MG63 (cell line): ENCODE results near the gene PIK3R4. TPM values are rescaled to one million over a fixed set of nuclear protein-coding genes. Genes with fewer than 3 reads are reported as not detected.

Source experiments
- DNase-seq: peaks from one replicate; pipeline ENCODE4 v3.0.0-alpha.2; 2020
- H3K27me3 ChIP-seq: fragments of 250-450 bp; sonication (Bioruptor Pico); 2 replicates; pipeline ENCODE4 v1.5.1; 2020; ENCODE audit warnings: mild to moderate bottlenecking, moderate library complexity
- H3K36me3 ChIP-seq: fragments of 250-450 bp; sonication (Bioruptor Pico); 2 replicates; pipeline ENCODE4 v1.5.1; 2020; ENCODE audit warnings: mild to moderate bottlenecking, moderate library complexity
- H3K4me3 ChIP-seq: fragments of 250-450 bp; sonication (Bioruptor Pico); 2 replicates; pipeline ENCODE4 v1.5.1; 2020; ENCODE audit warnings: mild to moderate bottlenecking, moderate library complexity
- H3K9me3 ChIP-seq: fragments of 250-450 bp; sonication (Bioruptor Pico); 2 replicates; pipeline ENCODE4 v1.5.1; 2020; ENCODE audit warnings: mild to moderate bottlenecking, moderate library complexity
- total RNA-seq: library from RNA; depleted of rRNA; stranded (reverse); fragments of >200 nt; shearing (Covaris generic); gene quantifications from 2 replicates; pipeline ENCODE4 v1.2.3, GENCODE V29; 2014; ENCODE audit warnings: low replicate concordance

PIK3R4 gene
- total RNA-seq, 1 experiment from 2014 or later: 7.3 TPM

DNA sequence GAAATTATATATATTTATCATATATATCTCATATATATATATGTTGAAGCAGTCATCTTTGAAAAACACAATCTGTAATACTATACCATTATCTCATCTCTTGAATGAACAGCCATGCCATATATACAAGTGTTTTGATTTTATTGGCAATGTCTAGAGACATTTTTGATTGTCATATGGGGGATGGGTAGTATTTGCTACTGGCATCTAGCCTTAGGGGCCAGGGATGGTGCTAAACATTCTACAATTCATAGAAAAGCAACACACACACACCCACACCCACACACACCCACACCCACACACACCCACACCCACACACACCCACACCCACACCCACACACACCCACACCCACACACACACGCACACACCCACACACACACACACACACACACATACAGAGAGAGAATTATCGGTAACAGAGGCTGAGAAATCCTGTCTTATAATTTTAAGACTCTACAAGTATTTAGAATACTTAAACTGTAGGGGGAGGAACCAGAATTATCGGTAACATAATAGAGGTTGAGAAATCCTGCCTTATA lies 11.1 kb upstream of the PIK3R4 start:
- no peaks in the 10 kb centered on the region for H3K27me3 ChIP-seq
- H3K4me3 ChIP-seq: no peak overlapping the region
- DNase-seq: no peak
- H3K9me3 ChIP-seq: no peaks in the 10 kb centered on the region
- H3K36me3 ChIP-seq: no peaks in the 10 kb centered on the region

DNA sequence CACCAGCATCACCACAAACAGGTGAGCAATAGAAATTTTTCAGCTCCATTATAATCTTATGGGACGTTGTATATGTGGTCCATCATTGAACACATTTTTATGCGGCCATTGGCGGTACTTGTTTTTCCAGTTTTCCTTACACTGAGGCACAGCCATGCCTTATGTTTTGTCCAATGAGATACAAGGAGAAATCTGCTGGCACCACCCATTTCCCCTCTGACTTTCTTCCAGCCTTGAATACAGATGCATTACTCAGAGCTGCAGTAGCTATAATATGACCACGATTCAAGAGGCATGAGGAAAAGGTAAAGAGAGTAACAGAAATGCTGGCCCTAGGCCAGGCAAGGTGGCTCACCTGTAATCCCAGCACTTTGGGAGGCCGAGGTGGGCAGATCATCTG lies 9.0 kb upstream of the PIK3R4 start:
- no peak for DNase-seq
- H3K27me3 ChIP-seq: no peaks in the 10 kb centered on the region
- no peak overlapping the region for H3K4me3 ChIP-seq
- H3K36me3 ChIP-seq: no peaks in the 10 kb centered on the region
- H3K9me3 ChIP-seq: no peaks in the 10 kb centered on the region

DNA sequence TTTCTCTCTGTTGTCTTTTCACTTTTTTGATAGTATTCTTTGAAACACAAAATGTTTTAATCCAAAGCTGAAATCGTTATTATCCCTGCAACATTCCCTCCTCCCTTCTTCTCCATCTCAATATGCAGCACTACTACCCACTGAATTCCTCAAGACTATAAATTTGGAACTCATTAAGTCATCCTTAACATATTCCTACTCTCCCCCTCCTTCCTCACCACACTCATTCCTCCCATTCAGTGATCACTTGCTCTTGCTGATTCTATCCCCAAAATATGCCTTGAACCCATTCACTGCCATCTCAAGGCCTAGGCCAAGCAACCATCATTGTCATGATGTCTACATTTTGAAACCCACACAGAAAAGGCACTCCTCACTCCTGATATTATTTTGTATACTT lies 2.4 kb upstream of the PIK3R4 start:
- Histone ChIP-seq H3K27me3 (no peaks in the 10 kb centered on the region), H3K36me3 (peaks cover 10% of the 10 kb centered on the region), H3K9me3 (no peaks in the 10 kb centered on the region), H3K4me3 (no peak overlapping the region)
- DNase-seq: no peak

DNA sequence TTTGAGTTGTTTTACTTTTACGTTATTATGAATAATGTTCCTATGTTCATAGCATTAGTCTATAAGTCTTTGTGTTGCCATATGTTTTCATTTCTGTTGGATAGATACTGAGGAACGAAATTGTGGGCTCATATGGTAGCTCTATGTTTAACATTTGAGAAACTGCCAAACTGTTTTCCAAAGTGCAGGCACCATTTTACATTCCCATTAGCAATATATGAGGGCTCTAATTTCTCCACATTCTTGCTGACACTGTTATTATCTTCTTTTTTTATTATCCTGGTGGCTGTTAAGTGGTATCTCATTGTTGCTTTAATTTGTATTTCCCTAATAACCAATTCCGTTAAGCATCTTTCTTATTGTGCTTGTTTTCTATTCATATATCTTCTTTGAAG lies 1.8 kb upstream of the PIK3R4 start:
- Histone ChIP-seq H3K9me3 (no peaks in the 10 kb centered on the region), H3K4me3 (peak overlapping the region; percentile 72), H3K27me3 (no peaks in the 10 kb centered on the region), H3K36me3 (peaks cover 14% of the 10 kb centered on the region)
- no peak for DNase-seq

DNA sequence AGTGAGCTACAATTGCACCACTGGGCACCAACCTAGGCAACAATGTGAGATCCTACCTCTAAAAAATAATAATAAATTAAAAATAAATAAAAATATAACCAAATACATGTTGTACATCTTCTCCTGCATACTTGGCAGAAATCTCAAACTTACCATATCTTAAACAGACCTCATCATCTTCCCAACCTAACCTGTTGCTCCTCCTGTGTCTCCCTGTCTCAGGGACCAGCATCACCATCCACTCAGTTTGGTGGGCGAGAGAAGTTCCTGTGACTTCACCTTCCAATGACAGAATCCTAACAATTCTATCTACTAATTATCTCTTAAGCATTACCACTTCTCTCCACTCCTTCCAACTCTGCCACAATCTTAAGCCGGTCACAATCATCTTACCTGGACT lies 3.3 kb downstream of the PIK3R4 start:
- Histone ChIP-seq H3K27me3 (no peaks in the 10 kb centered on the region), H3K4me3 (no peak overlapping the region), H3K36me3 (peaks cover 57% of the 10 kb centered on the region), H3K9me3 (no peaks in the 10 kb centered on the region)
- DNase-seq: no peak

DNA sequence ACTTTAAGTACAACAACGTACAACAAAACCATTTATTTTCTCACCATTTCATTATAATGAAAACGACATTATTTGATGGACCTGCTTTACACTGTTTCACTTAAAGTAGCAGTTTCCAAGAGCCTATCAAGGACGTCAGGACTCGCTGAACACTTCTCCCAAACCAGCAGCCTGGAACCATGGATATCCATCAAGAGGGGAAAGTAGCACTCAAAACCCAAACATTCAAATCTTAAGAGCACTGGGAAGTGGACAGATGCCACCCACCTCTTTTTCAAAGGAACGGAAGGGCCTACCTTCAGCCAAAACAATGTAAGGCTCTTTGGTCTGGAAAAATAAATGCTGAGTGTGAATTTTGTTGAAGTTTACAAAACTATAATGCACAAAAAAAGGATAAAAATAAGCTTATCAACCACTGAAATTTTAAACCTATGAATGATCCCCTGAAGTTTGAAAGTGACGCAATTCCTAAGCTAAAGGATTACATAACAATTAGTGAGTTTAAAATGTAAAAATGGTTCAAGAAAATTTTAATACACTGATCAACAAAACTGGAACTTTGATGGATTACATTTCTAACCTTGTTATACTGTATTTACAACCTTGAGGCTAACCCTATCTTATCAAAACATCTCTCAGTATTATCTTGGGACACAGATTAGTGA lies 4.6 kb downstream of the PIK3R4 start:
- DNase-seq: no peak
- Histone ChIP-seq H3K36me3 (peaks cover 66% of the 10 kb centered on the region), H3K9me3 (no peaks in the 10 kb centered on the region), H3K4me3 (no peak overlapping the region), H3K27me3 (no peaks in the 10 kb centered on the region)

DNA sequence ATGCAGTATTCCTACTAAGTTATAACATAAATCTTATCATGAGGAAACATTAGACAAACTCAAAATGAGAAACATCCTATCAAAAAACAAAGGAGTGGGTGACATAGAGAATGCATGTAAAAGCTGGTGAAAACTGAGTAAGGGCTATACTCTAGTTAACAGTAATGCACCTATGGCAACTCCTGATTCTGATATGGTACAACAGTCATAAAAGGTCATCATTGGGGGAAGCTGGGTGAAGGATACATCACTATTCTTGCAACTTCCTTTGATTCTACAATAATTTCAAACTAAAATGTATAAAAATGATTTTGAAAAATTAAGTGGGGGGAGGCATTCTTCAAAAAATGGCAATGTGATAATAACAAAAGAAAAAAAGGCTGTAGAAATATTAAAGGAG lies 6.8 kb downstream of the PIK3R4 start:
- H3K27me3 ChIP-seq: no peaks in the 10 kb centered on the region
- H3K4me3 ChIP-seq: no peak overlapping the region
- peaks cover 77% of the 10 kb centered on the region for H3K36me3 ChIP-seq
- H3K9me3 ChIP-seq: no peaks in the 10 kb centered on the region
- DNase-seq: no peak

DNA sequence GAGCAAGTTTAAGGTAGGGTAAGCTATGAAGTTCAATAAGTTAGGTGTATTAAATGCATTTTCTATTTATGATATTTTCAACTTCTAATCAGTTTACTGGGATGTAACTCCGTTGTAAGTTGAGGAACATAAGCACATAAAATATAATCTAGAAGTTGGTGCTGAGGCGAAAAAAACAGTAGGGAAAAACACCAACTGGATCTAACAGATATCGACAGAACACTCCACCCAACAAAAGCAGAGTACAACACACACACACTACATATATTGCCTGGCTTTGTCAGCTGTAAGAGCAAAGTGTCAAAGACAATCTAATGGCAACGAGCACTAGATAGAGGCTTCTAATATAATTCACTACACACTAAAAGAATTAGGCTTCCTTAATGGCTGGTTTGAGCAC lies 8.4 kb downstream of the PIK3R4 start:
- H3K9me3 ChIP-seq: no peaks in the 10 kb centered on the region
- H3K36me3 ChIP-seq: peaks cover 78% of the 10 kb centered on the region
- no peak for DNase-seq
- H3K27me3 ChIP-seq: no peaks in the 10 kb centered on the region
- H3K4me3 ChIP-seq: no peak overlapping the region

DNA sequence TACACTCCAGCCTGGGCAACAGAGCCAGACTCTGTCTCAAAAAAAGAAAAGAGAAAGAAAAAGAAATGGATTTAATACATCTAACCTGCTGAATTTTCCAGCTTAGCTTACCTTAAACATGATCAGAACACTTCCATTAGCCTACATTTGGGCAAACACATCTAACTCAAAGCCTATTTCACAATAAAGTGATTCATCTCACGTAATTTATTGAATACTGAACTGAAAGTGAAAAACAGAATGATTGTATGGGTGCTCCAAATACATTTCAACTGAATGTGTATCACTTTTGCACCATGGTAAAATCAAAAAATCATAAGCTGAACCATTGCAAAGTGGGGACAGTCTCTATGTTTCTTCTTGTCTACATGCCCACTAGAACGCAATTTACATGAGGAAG lies 9.0 kb downstream of the PIK3R4 start:
- no peak for DNase-seq
- H3K9me3 ChIP-seq: no peaks in the 10 kb centered on the region
- H3K36me3 ChIP-seq: peaks cover 79% of the 10 kb centered on the region
- no peaks in the 10 kb centered on the region for H3K27me3 ChIP-seq
- no peak overlapping the region for H3K4me3 ChIP-seq

DNA sequence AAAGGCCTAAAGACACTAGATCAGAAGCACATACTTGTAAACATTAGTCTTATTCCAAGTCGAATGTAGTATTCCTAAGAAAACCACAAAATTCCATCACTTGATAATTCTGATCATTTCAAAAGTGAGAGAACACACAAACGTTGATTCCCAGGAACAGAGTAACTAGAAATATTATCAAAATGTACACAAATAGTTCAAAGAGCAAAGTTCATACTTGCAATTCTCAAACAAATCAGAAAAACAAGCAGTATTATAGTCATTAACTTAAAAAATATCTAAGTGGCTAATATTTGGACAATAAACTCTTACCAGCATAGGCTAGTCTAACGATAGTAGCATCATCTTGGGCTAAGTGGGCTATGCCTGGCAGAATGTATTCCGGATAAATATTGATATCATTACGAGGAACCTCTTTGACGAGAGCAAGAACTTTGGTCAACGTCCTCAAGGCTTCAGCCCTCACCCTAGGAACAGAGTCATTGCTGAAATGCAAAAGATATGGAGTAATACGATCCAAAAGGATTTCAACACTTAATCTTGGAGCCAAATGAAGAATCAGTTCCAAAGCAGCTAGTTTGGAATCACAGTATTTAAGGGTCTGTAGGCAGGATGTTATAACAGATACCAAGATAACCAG lies 13.3 kb downstream of the PIK3R4 start:
- DNase-seq: no peak
- Histone ChIP-seq H3K4me3 (no peak overlapping the region), H3K9me3 (no peaks in the 10 kb centered on the region), H3K27me3 (no peaks in the 10 kb centered on the region), H3K36me3 (peaks cover 49% of the 10 kb centered on the region)

DNA sequence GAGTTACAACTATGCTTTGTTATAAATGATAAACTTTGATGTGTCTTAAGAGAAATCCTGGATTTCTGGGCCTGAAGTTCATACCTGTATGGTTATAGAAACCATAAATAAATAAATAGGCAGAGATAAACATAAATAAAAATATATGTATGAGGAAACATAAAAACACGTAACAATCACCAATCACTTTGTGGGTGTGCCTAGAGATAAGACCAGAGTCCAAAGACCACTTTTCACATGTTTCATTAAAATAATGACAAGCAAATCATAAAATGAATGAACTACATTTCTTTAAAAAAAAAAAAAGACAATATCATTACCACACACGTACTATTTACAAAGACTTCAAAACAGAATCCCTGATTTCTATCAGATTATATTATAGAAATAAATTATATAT lies 14.1 kb downstream of the PIK3R4 start:
- Histone ChIP-seq H3K9me3 (no peaks in the 10 kb centered on the region), H3K27me3 (no peaks in the 10 kb centered on the region), H3K36me3 (peaks cover 49% of the 10 kb centered on the region), H3K4me3 (no peak overlapping the region)
- DNase-seq: no peak

DNA sequence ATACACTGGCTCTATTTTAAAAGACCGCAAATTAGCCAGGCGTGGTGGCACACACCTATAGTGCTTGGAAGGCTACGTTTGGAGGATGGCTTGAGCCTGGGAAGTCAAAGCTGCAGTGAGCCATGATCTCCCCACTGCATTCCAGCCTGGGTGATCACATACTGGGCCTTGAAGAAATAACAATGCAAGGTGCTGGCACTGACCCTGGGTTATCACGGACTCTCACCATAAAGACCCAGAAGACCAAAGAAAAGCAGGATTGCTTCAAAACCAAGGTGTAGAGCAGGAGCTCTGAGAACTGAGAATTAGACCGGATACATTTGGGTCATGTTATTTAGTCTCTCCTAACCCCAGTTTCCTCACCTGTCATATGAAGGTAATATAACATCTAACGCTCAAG lies 14.8 kb downstream of the PIK3R4 start:
- Histone ChIP-seq H3K4me3 (no peak overlapping the region), H3K9me3 (no peaks in the 10 kb centered on the region), H3K36me3 (peaks cover 42% of the 10 kb centered on the region), H3K27me3 (no peaks in the 10 kb centered on the region)
- DNase-seq: no peak

DNA sequence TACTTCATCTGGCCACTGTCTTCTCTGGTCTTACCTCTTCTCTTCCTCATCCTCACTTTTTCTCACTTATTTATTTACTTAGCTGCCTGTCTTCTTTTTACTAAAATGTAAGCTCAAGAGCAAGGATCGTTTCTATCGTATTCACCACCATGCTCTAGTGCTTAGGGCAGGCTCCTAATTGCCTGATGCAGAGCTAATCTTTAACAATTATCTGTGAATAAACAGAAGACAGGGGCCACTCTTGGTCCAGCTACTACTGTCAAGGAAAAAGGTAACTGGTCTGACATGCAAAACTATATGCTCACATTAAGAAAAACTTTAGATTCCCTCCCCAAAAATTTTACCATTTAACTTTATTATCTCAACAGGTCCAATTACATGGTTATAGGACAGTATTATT lies 17.5 kb downstream of the PIK3R4 start:
- H3K36me3 ChIP-seq: peaks cover 25% of the 10 kb centered on the region
- no peak for DNase-seq
- H3K4me3 ChIP-seq: no peak overlapping the region

DNA sequence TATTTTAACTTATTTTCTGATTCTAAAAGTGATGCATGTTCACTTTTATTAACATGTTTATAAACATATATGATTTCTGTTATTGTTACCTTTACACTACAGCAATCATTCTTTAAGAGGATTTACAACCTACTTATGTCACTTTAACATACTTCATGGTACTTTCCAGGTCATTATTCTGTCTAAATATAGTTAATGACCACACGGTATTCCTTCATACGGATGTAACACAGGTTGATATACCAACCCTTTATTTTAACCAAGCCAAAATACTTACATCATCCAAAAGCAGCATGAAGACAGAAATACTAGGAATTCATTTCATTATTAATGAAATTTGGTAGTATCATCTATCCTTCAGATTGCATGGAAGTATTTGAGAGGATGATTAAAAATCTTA lies 18.6 kb downstream of the PIK3R4 start:
- H3K36me3 ChIP-seq: peaks cover 18% of the 10 kb centered on the region
- H3K27me3 ChIP-seq: no peaks in the 10 kb centered on the region
- no peak for DNase-seq
- no peaks in the 10 kb centered on the region for H3K9me3 ChIP-seq
- H3K4me3 ChIP-seq: no peak overlapping the region

More for the DNA sequence above, 17.5 kb downstream of the PIK3R4 start:
- Histone ChIP-seq H3K27me3 (no peaks in the 10 kb centered on the region), H3K9me3 (no peaks in the 10 kb centered on the region)

DNA sequence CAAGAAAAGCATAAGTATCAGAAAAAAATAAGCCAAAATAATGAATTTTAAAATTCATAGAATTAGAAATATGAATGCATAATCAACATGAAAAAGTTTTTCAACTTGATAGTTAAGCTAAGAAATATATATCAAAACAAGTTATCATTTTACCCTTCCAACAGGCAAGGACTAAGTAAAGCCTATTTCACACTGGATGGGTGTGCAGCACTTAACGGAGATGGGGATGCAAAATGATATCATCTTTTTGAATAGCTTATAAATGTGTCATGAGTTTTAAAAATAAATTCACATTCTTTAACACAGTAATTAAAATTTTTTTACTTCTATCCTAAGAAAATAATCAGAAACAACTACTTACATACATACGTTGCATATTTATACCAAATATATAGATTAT lies 20.9 kb downstream of the PIK3R4 start:
- DNase-seq: no peak
- Histone ChIP-seq H3K4me3 (no peak overlapping the region), H3K36me3 (peaks cover 18% of the 10 kb centered on the region), H3K27me3 (no peaks in the 10 kb centered on the region), H3K9me3 (no peaks in the 10 kb centered on the region)

DNA sequence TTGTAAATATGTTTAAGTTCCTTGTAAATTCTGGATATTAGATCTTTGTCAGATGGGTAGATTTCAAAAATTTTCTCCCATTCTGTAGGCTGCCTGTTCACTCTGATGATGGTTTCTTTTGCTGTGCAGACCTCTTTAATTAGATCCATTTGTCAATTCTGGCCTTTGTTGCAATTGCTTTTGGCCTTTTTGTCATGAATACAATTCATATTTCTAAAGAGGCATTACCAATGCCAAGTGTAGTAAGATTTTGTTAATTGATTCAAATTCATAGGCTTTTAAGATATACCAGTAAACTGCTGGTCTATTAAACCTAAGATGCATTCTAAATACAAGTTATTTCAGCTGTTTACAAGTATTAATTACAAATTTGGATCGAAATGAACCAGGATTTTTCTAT lies 31.0 kb downstream of the PIK3R4 start:
- H3K4me3 ChIP-seq: no peak overlapping the region
- DNase-seq: no peak
- H3K27me3 ChIP-seq: no peaks in the 10 kb centered on the region
- peaks cover 32% of the 10 kb centered on the region for H3K36me3 ChIP-seq
- H3K9me3 ChIP-seq: no peaks in the 10 kb centered on the region

DNA sequence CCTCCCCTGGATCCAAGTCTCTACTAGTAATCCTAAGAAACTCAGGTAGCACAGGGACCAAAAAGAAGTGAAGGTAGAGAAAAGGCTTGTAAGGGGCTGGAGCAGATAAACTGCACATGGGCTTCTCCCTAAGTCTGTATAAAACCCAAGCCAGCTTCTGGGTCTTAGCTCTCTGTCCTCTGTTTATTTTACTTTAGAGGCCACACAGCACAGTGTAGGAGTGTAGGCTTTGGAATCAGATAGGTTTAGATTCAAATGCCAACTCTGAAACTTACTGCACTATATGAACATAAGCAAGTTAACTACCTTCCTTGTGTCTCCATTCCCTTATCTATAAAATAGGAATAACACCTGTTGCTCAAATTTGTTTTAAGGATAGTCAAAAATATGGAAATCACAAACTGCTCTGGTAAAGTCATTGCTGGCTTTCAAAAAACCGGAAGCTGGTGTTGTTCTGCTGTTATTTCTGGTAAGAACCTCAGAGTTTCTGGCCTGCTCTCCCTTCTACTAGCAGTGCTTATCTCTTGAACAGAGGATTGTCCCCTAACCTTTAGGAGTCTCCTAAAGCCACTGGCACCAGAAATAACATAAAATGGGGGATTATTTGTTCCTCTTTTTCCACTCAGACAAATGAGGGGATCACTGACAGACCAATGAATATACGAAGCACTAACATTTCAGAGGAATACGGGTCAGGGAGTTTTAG lies 33.8 kb downstream of the PIK3R4 start:
- DNase-seq: no peak
- Histone ChIP-seq H3K36me3 (peaks cover 29% of the 10 kb centered on the region), H3K27me3 (no peaks in the 10 kb centered on the region), H3K4me3 (no peak overlapping the region), H3K9me3 (no peaks in the 10 kb centered on the region)
